ENCODE results near the gene GJD2.

GJD2 gene

GRCh38 chr15:34773013-34773412, 18.2 kb upstream of the GJD2 start:
- no peak for DNase-seq (ENCODE audit: low spot score)

- DNase-seq (ENCODE audit: low spot score): no peak
These were observed 17.5 kb upstream of the GJD2 start for GRCh38 chr15:34772312-34772711.

- DNase-seq (ENCODE audit: low spot score): no peak
These were observed 14.9 kb upstream of the GJD2 start for GRCh38 chr15:34769711-34770110.

- DNase-seq (ENCODE audit: low spot score): no peak
These were observed 13.7 kb upstream of the GJD2 start for GRCh38 chr15:34768530-34768929.

GRCh38 chr15:34765741-34766140, 10.9 kb upstream of the GJD2 start:
- no peak for DNase-seq (ENCODE audit: low spot score)

GRCh38 chr15:34760909-34761308, 6.1 kb upstream of the GJD2 start:
- DNase-seq (ENCODE audit: low spot score): no peak

GRCh38 chr15:34759992-34760391, 5.2 kb upstream of the GJD2 start:
- no peak for DNase-seq (ENCODE audit: low spot score)

GRCh38 chr15:34759347-34759746, 4.5 kb upstream of the GJD2 start:
- DNase-seq (ENCODE audit: low spot score): no peak

GRCh38 chr15:34757262-34757661, 2.5 kb upstream of the GJD2 start:
- DNase-seq (ENCODE audit: low spot score): no peak

- DNase-seq (ENCODE audit: low spot score): no peak
These were observed 598 bp upstream of the GJD2 start for GRCh38 chr15:34755419-34755773.

GRCh38 chr15:34754171-34754601, 612 bp downstream of the GJD2 start:
- no peak for DNase-seq (ENCODE audit: low spot score)

GRCh38 chr15:34753236-34753894, 1.4 kb downstream of the GJD2 start:
- no peak for DNase-seq (ENCODE audit: low spot score)

- no peak for DNase-seq (ENCODE audit: low spot score)
These were observed 5.1 kb downstream of the GJD2 start for GRCh38 chr15:34749691-34750090.

- no peak for DNase-seq (ENCODE audit: low spot score)
These were observed 15.5 kb downstream of the GJD2 start for GRCh38 chr15:34739346-34739745.

- DNase-seq (ENCODE audit: low spot score): no peak
These were observed 16.8 kb downstream of the GJD2 start for GRCh38 chr15:34738002-34738401.

- no peak for DNase-seq (ENCODE audit: low spot score)
These were observed 17.3 kb downstream of the GJD2 start for GRCh38 chr15:34737477-34737876.

- no peak for DNase-seq (ENCODE audit: low spot score)
These were observed 20.5 kb downstream of the GJD2 start for GRCh38 chr15:34734303-34734702.

GRCh38 chr15:34733621-34734020, 21.2 kb downstream of the GJD2 start:
- DNase-seq (ENCODE audit: low spot score): no peak

- DNase-seq (ENCODE audit: low spot score): no peak
These were observed 22.4 kb downstream of the GJD2 start for GRCh38 chr15:34732430-34732829.

- DNase-seq (ENCODE audit: low spot score): no peak
These were observed 24.1 kb downstream of the GJD2 start for GRCh38 chr15:34730701-34731100.

GRCh38 chr15:34729886-34730285, 24.9 kb downstream of the GJD2 start:
- DNase-seq (ENCODE audit: low spot score): no peak

GRCh38 chr15:34729056-34729455, 25.7 kb downstream of the GJD2 start:
- no peak for DNase-seq (ENCODE audit: low spot score)

- no peak for DNase-seq (ENCODE audit: low spot score)
These were observed 28.2 kb downstream of the GJD2 start for GRCh38 chr15:34726406-34727100.

- no peak for DNase-seq (ENCODE audit: low spot score)
These were observed 29.2 kb downstream of the GJD2 start for GRCh38 chr15:34725556-34725955.

Measured in activated CD4-positive, alpha-beta T cell treated with anti-CD3 and anti-CD28 coated beads, Interleukin-2, Interleukin-4, amounts not matched to agents 100 ng/mL and 50 ng/mL, durations not matched to agents 16 hours and 8 hours (primary cell).